Nephron progenitor cell (in vitro differentiated cells): Measurements from ENCODE around the gene KLHL35.

ENCODE experiments used
- DNase-seq: peaks from one replicate; pipeline ENCODE4 v3.0.0; 2021
- H3K27ac Mint-ChIP-seq: 2 replicates; pipeline ENCODE4 v1.8.0; 2021; ENCODE audit warnings: mild to moderate bottlenecking, moderate library complexity, mixed read lengths
- H3K27me3 Mint-ChIP-seq: 2 replicates; pipeline ENCODE4 v1.8.0; 2021; ENCODE audit warnings: mild to moderate bottlenecking, low read depth, mixed read lengths; ENCODE audit not compliant: poor library complexity
- H3K36me3 Mint-ChIP-seq: 2 replicates; pipeline ENCODE4 v1.8.0; 2021; ENCODE audit warnings: low read depth, mixed read lengths
- H3K4me1 Mint-ChIP-seq: 2 replicates; pipeline ENCODE4 v1.8.0; 2021; ENCODE audit warnings: mixed read lengths
- H3K4me3 Mint-ChIP-seq: 2 replicates; pipeline ENCODE4 v1.8.0; 2021; ENCODE audit warnings: mild to moderate bottlenecking, moderate library complexity, mixed read lengths
- H3K9me3 Mint-ChIP-seq: 2 replicates; pipeline ENCODE4 v1.8.0; 2021; ENCODE audit warnings: mild to moderate bottlenecking, moderate library complexity, mixed read lengths
- CTCF ChIP-seq: fragments of 200-600 bp; sonication (generic); IDR thresholded peaks from 2 replicates; pipeline ENCODE4 v1.5.0; 2021; ENCODE audit warnings: antibody characterized with exemption

KLHL35 gene

GRCh38 chr11:75373201-75373600, 59.8 kb downstream of the KLHL35 start:
- Mint-ChIP-seq H3K27me3 (peaks cover 28% of the 10 kb centered on the region), H3K4me1 (peaks cover 7% of the 10 kb centered on the region), H3K27ac (no peak overlapping the region), H3K9me3 (peaks cover 12% of the 10 kb centered on the region), H3K36me3 (no peaks in the 10 kb centered on the region), H3K4me3 (no peak overlapping the region)
- no peak for TF ChIP-seq CTCF
- DNase-seq = no peak
